Activated CD4-positive, alpha-beta T cell treated with anti-CD3 and anti-CD28 coated beads, Interleukin-2, amount 10 ng/mL, durations not matched to agents 24 days and 14 days (primary cell): ENCODE data around the gene PITPNM3. TPM values are rescaled to one million over a fixed set of nuclear protein-coding genes. Genes with fewer than 3 reads are reported as not detected.
"Not testable (repeated sequence)": the region's sequence is repeated elsewhere in the genome, so short reads cannot be mapped to it uniquely, and the experiment has no call there.

Experiments
- DNase-seq: peaks from one replicate; pipeline ENCODE4 v3.0.0; 2022
- H3K27ac Mint-ChIP-seq: one replicate; pipeline ENCODE4 v1.8.0; 2022; ENCODE audit warnings: mild to moderate bottlenecking, mixed read lengths
- H3K27me3 Mint-ChIP-seq: one replicate; pipeline ENCODE4 v1.8.0; 2022; ENCODE audit warnings: mixed read lengths
- H3K36me3 Mint-ChIP-seq: one replicate; pipeline ENCODE4 v1.8.0; 2022; ENCODE audit warnings: low read depth, mild to moderate bottlenecking, mixed read lengths
- H3K4me1 Mint-ChIP-seq: one replicate; pipeline ENCODE4 v1.8.0; 2021; ENCODE audit warnings: mixed read lengths
- H3K4me3 Mint-ChIP-seq: one replicate; pipeline ENCODE4 v1.8.0; 2022; ENCODE audit warnings: mild to moderate bottlenecking, moderate library complexity, mixed read lengths
- H3K9me3 Mint-ChIP-seq: one replicate; pipeline ENCODE4 v1.8.0; 2021; ENCODE audit warnings: mixed read lengths
- intact Hi-C: fragments of 100-400 bp; cut with micrococcal nuclease; formaldehyde crosslinking; loops from one replicate; pipeline ENCODE4 v1.15.1; 2023
- total RNA-seq: library from RNA; stranded (reverse); gene quantifications from 2 replicates; pipeline ENCODE4 v1.2.3, GENCODE V29; 2022

Gene PITPNM3
- 0.66 and 0.77 TPM in 2 replicates for total RNA-seq

- H3K4me1 Mint-ChIP-seq: peaks cover 7% of the 10 kb centered on the region
- no peaks in the 10 kb centered on the region for H3K9me3 Mint-ChIP-seq
- intact Hi-C loops: no loop called here
- H3K4me3 Mint-ChIP-seq: peak within 1 kb of the TSS; percentile 72
- no peak within 1 kb of the TSS for H3K27ac Mint-ChIP-seq
- H3K36me3 Mint-ChIP-seq: no peaks in the 10 kb centered on the region
- no peak for DNase-seq
- peaks cover 54% of the 10 kb centered on the region for H3K27me3 Mint-ChIP-seq
Measured at GRCh38 chr17:6556121-6557039, at the start of gene PITPNM3. Gene PITPNM3, minus strand, starts transcription at chr17:6556555. Its CDS starts 149 bp downstream, at chr17:6556406.

- Mint-ChIP-seq H3K27me3 (no peaks in the 10 kb centered on the region), H3K27ac (no peak overlapping the region), H3K9me3 (no peaks in the 10 kb centered on the region), H3K4me1 (peaks cover 8% of the 10 kb centered on the region), H3K36me3 (peaks cover 39% of the 10 kb centered on the region), H3K4me3 (no peak overlapping the region)
- intact Hi-C loops: no loop called here
- DNase-seq: no peak
Measured at GRCh38 chr17:6605142-6605541, 48.8 kb upstream of the PITPNM3 start.

- no peak overlapping the region for H3K4me3 Mint-ChIP-seq
- intact Hi-C loops: no loop called here
- H3K27me3 Mint-ChIP-seq: no peaks in the 10 kb centered on the region
- H3K9me3 Mint-ChIP-seq: no peaks in the 10 kb centered on the region
- peaks cover 8% of the 10 kb centered on the region for H3K4me1 Mint-ChIP-seq
- no peak overlapping the region for H3K27ac Mint-ChIP-seq
- DNase-seq: no peak
- H3K36me3 Mint-ChIP-seq: peaks cover 39% of the 10 kb centered on the region
Measured at GRCh38 chr17:6603744-6604325, 47.5 kb upstream of the PITPNM3 start.

GRCh38 chr17:6602141-6602540 is 45.8 kb upstream of the PITPNM3 start:
- DNase-seq: no peak
- H3K36me3 Mint-ChIP-seq: peaks cover 37% of the 10 kb centered on the region
- no peak overlapping the region for H3K4me3 Mint-ChIP-seq
- H3K4me1 Mint-ChIP-seq: peaks cover 8% of the 10 kb centered on the region
- no peaks in the 10 kb centered on the region for H3K27me3 Mint-ChIP-seq
- no peak overlapping the region for H3K27ac Mint-ChIP-seq
- intact Hi-C loops: no loop called here
- H3K9me3 Mint-ChIP-seq: no peaks in the 10 kb centered on the region

- H3K27me3 Mint-ChIP-seq: no peaks in the 10 kb centered on the region
- DNase-seq: no peak
- H3K4me1 Mint-ChIP-seq: peaks cover 8% of the 10 kb centered on the region
- H3K4me3 Mint-ChIP-seq: no peak overlapping the region
- no peak overlapping the region for H3K27ac Mint-ChIP-seq
- no peaks in the 10 kb centered on the region for H3K9me3 Mint-ChIP-seq
- intact Hi-C loops: no loop called here
- peaks cover 41% of the 10 kb centered on the region for H3K36me3 Mint-ChIP-seq
Measured at GRCh38 chr17:6599364-6599763, 43.0 kb upstream of the PITPNM3 start.

GRCh38 chr17:6597727-6598126 is 41.4 kb upstream of the PITPNM3 start:
- no peaks in the 10 kb centered on the region for H3K27me3 Mint-ChIP-seq
- H3K4me3 Mint-ChIP-seq: no peak overlapping the region
- no peak overlapping the region for H3K27ac Mint-ChIP-seq
- H3K9me3 Mint-ChIP-seq: no peaks in the 10 kb centered on the region
- peaks cover 45% of the 10 kb centered on the region for H3K36me3 Mint-ChIP-seq
- DNase-seq: no peak
- H3K4me1 Mint-ChIP-seq: no peaks in the 10 kb centered on the region
- intact Hi-C loops: no loop called here

- H3K27me3 Mint-ChIP-seq: no peaks in the 10 kb centered on the region
- H3K4me3 Mint-ChIP-seq: no peak overlapping the region
- no peak for DNase-seq
Measured at GRCh38 chr17:6596941-6597340, 40.6 kb upstream of the PITPNM3 start.

GRCh38 chr17:6596511-6596910 is 40.2 kb upstream of the PITPNM3 start:
- no peak overlapping the region for H3K4me3 Mint-ChIP-seq
- H3K4me1 Mint-ChIP-seq: peaks cover 4% of the 10 kb centered on the region
- peaks cover 48% of the 10 kb centered on the region for H3K36me3 Mint-ChIP-seq
- no peak for DNase-seq
- H3K27ac Mint-ChIP-seq: no peak overlapping the region
- intact Hi-C loops: no loop called here
- H3K27me3 Mint-ChIP-seq: no peaks in the 10 kb centered on the region
- H3K9me3 Mint-ChIP-seq: no peaks in the 10 kb centered on the region

More at GRCh38 chr17:6596941-6597340, 40.6 kb upstream of the PITPNM3 start:
- H3K36me3 Mint-ChIP-seq: peaks cover 46% of the 10 kb centered on the region
- no peaks in the 10 kb centered on the region for H3K9me3 Mint-ChIP-seq
- intact Hi-C loops: no loop called here
- no peak overlapping the region for H3K27ac Mint-ChIP-seq
- H3K4me1 Mint-ChIP-seq: peaks cover under 1% of the 10 kb centered on the region

GRCh38 chr17:6596081-6596480 is 39.7 kb upstream of the PITPNM3 start:
- Mint-ChIP-seq H3K36me3 (peaks cover 48% of the 10 kb centered on the region), H3K9me3 (no peaks in the 10 kb centered on the region), H3K27ac (no peak overlapping the region), H3K4me3 (no peak overlapping the region), H3K4me1 (peaks cover 4% of the 10 kb centered on the region), H3K27me3 (no peaks in the 10 kb centered on the region)
- no peak for DNase-seq
- intact Hi-C loops: no loop called here

GRCh38 chr17:6593371-6593770 is 37.0 kb upstream of the PITPNM3 start:
- H3K27me3 Mint-ChIP-seq, H3K27ac Mint-ChIP-seq, intact Hi-C loops, H3K4me3 Mint-ChIP-seq, H3K9me3 Mint-ChIP-seq, H3K4me1 Mint-ChIP-seq: not testable (repeated sequence)
- H3K36me3 Mint-ChIP-seq: peaks cover 55% of the 10 kb centered on the region
- DNase-seq: peak; percentile 43

- intact Hi-C loops: no loop called here
- Mint-ChIP-seq H3K4me3 (no peak overlapping the region), H3K4me1 (peaks cover 4% of the 10 kb centered on the region), H3K27ac (no peak overlapping the region), H3K27me3 (no peaks in the 10 kb centered on the region), H3K9me3 (no peaks in the 10 kb centered on the region), H3K36me3 (peaks cover 57% of the 10 kb centered on the region)
- DNase-seq: no peak
Measured at GRCh38 chr17:6592173-6592572, 35.8 kb upstream of the PITPNM3 start.

- Mint-ChIP-seq H3K27me3 (no peaks in the 10 kb centered on the region), H3K4me1 (peaks cover 4% of the 10 kb centered on the region), H3K27ac (no peak overlapping the region), H3K36me3 (peaks cover 58% of the 10 kb centered on the region), H3K4me3 (no peak overlapping the region), H3K9me3 (no peaks in the 10 kb centered on the region)
- intact Hi-C loops: no loop called here
- DNase-seq: peak; percentile 48
Measured at GRCh38 chr17:6591599-6592158, 35.3 kb upstream of the PITPNM3 start.

GRCh38 chr17:6589266-6589946 is 33.1 kb upstream of the PITPNM3 start:
- no peak overlapping the region for H3K4me3 Mint-ChIP-seq
- no peaks in the 10 kb centered on the region for H3K27me3 Mint-ChIP-seq
- H3K36me3 Mint-ChIP-seq: peaks cover 66% of the 10 kb centered on the region
- DNase-seq: no peak
- intact Hi-C loops: no loop called here
- H3K9me3 Mint-ChIP-seq: no peaks in the 10 kb centered on the region
- peaks cover 4% of the 10 kb centered on the region for H3K4me1 Mint-ChIP-seq
- no peak overlapping the region for H3K27ac Mint-ChIP-seq

GRCh38 chr17:6588165-6588564 is 31.8 kb upstream of the PITPNM3 start:
- intact Hi-C loops: no loop called here
- peaks cover 73% of the 10 kb centered on the region for H3K36me3 Mint-ChIP-seq
- no peak for DNase-seq
- H3K27me3 Mint-ChIP-seq: no peaks in the 10 kb centered on the region
- H3K27ac Mint-ChIP-seq: no peak overlapping the region
- no peaks in the 10 kb centered on the region for H3K9me3 Mint-ChIP-seq
- H3K4me3 Mint-ChIP-seq: no peak overlapping the region
- H3K4me1 Mint-ChIP-seq: peaks cover 4% of the 10 kb centered on the region
